Activated CD8-positive, alpha-beta T cell treated with anti-CD3 and anti-CD28 coated beads for 36 hours (primary cell): ENCODE measurements around the gene VAV2. TPM values are rescaled to one million over a fixed set of nuclear protein-coding genes. Genes with fewer than 3 reads are reported as not detected.
"Not testable (repeated sequence)": the region's sequence is repeated elsewhere in the genome, so short reads cannot be mapped to it uniquely, and the experiment has no call there.

Experiments used
- ATAC-seq: fragments of 200-7000 bp; cut with Tn5 transposase; one replicate; pipeline ENCODE4 v1.10.0; 2021; ENCODE audit warnings: mild to moderate bottlenecking, moderate library complexity
- CTCF ChIA-PET: fragments of 350-600 bp; sonication (Branson Sonifier 250); formaldehyde crosslinking; loops from one replicate; lab custom pipeline; 2021; ENCODE audit warnings: antibody characterized with exemption; lab: Charles Lee
- POLR2A ChIA-PET: fragments of 350-600 bp; sonication (Branson Sonifier 250); formaldehyde crosslinking; loops from one replicate; lab custom pipeline; 2021; ENCODE audit warnings: antibody characterized with exemption; lab: Charles Lee
- DNase-seq: peaks from one replicate; pipeline ENCODE4 v3.0.0-alpha.2; 2020
- H3K27ac Mint-ChIP-seq: one replicate; pipeline ENCODE4 v1.8.0; 2021; ENCODE audit warnings: mild to moderate bottlenecking, mixed read lengths
- H3K27me3 Mint-ChIP-seq: one replicate; pipeline ENCODE4 v1.8.0; 2021; ENCODE audit warnings: mixed read lengths
- H3K36me3 Mint-ChIP-seq: one replicate; pipeline ENCODE4 v1.8.0; 2021; ENCODE audit warnings: low read depth, mixed read lengths
- H3K4me1 Mint-ChIP-seq: one replicate; pipeline ENCODE4 v1.8.0; 2021; ENCODE audit warnings: low read depth, mixed read lengths
- H3K4me3 Mint-ChIP-seq: one replicate; pipeline ENCODE4 v1.8.0; 2021; ENCODE audit warnings: mild to moderate bottlenecking, moderate library complexity, mixed read lengths
- H3K9me3 Mint-ChIP-seq: one replicate; pipeline ENCODE4 v1.8.0; 2021; ENCODE audit warnings: mixed read lengths
- CTCF ChIP-seq: fragments of 200-600 bp; IDR thresholded peaks from one replicate; pipeline ENCODE4 v1.8.0; 2022; ENCODE audit warnings: antibody characterized with exemption, mild to moderate bottlenecking
- intact Hi-C: fragments of 100-400 bp; cut with micrococcal nuclease; formaldehyde crosslinking; loops from one replicate; pipeline ENCODE4 v1.10.0; 2022
- total RNA-seq, 2 experiments: library from RNA; stranded (reverse); gene quantifications; one replicate each; pipeline ENCODE4 v1.2.3, GENCODE V29; 2021

The VAV2 gene
- total RNA-seq, 2 experiments from 2014 or later = 5.1 to 5.4 TPM

- POLR2A ChIA-PET = no interaction called here
- H3K36me3 Mint-ChIP-seq = no peaks in the 10 kb centered on the region
- H3K4me3 Mint-ChIP-seq = no peak overlapping the region
- H3K9me3 Mint-ChIP-seq = no peaks in the 10 kb centered on the region
- H3K27ac Mint-ChIP-seq = no peak overlapping the region
- H3K27me3 Mint-ChIP-seq = no peaks in the 10 kb centered on the region
- CTCF ChIA-PET = interaction anchor here (1.3 kb wide), 1 partner anchor 70 kb away, joined by 5 read pairs; no protein-coding TSS in a partner anchor
- ATAC-seq (no peak), DNase-seq (no peak)
- no peak for TF ChIP-seq CTCF
- no peaks in the 10 kb centered on the region for H3K4me1 Mint-ChIP-seq
- intact Hi-C loops = no loop called here
These were observed 67.7 kb downstream of the VAV2 start for GRCh38 chr9:133924453-133924852.

- ATAC-seq, H3K9me3 Mint-ChIP-seq, H3K4me3 Mint-ChIP-seq, POLR2A ChIA-PET, H3K27ac Mint-ChIP-seq, H3K27me3 Mint-ChIP-seq, intact Hi-C loops, H3K4me1 Mint-ChIP-seq, DNase-seq, CTCF ChIA-PET, H3K36me3 Mint-ChIP-seq: not testable (repeated sequence)
These were observed 68.5 kb downstream of the VAV2 start for GRCh38 chr9:133923608-133924007.

- no peak for TF ChIP-seq CTCF
- ATAC-seq (no peak), DNase-seq (no peak)
- Mint-ChIP-seq H3K27me3 (peaks cover 1% of the 10 kb centered on the region), H3K4me3 (no peak overlapping the region), H3K36me3 (no peaks in the 10 kb centered on the region), H3K27ac (no peak overlapping the region), H3K9me3 (no peaks in the 10 kb centered on the region), H3K4me1 (no peaks in the 10 kb centered on the region)
- ChIA-PET CTCF (no interaction called here), POLR2A (interaction anchor here (0.6 kb wide), 1 partner anchor 1552 kb away, joined by 3 read pairs; no protein-coding TSS in a partner anchor)
- intact Hi-C loops = no loop called here
These were observed 70.3 kb downstream of the VAV2 start for GRCh38 chr9:133921866-133922265.

DNA sequence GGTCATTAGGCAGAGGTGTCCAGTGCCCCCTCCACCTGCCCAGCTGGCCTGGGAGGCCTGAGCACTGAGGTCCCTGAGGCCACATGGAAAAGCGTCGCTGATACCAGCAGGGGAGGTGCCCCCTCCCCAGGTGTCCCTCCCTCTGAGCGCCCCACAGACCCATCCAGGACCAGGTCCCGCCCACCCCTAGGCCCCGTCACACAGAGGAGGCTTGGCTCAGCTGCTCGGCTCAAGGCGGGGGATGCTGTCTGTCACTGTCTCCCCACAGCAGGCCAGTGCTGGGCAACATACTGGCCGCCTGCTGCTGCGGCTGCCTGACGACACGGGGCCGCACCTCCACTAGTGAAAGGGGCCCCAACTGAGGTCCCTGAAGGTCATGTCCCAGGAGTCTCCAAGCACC lies 71.7 kb downstream of the VAV2 start:
- Mint-ChIP-seq H3K9me3 (no peaks in the 10 kb centered on the region), H3K27ac (no peak overlapping the region), H3K4me3 (no peak overlapping the region), H3K27me3 (peaks cover 1% of the 10 kb centered on the region), H3K36me3 (no peaks in the 10 kb centered on the region), H3K4me1 (no peaks in the 10 kb centered on the region)
- no peak for TF ChIP-seq CTCF
- CTCF ChIA-PET = interaction anchor here (1.1 kb wide), 1 partner anchor 26 kb away, joined by 3 read pairs; no protein-coding TSS in a partner anchor
- DNase-seq (no peak), ATAC-seq (no peak)
- POLR2A ChIA-PET = no interaction called here
- intact Hi-C loops = no loop called here

GRCh38 chr9:133919253-133920115 lies 72.6 kb downstream of the VAV2 start:
- CTCF ChIA-PET = interaction anchor here (1.1 kb wide), 1 partner anchor 27 kb away, joined by 3 read pairs; no protein-coding TSS in a partner anchor
- no peaks in the 10 kb centered on the region for H3K36me3 Mint-ChIP-seq
- no peak for ATAC-seq

More at GRCh38 chr9:133919253-133920115, 72.6 kb downstream of the VAV2 start:
- Mint-ChIP-seq H3K4me3 (no peak overlapping the region), H3K4me1 (no peaks in the 10 kb centered on the region), H3K27ac (no peak overlapping the region), H3K9me3 (no peaks in the 10 kb centered on the region), H3K27me3 (peaks cover 1% of the 10 kb centered on the region)
- no peak for DNase-seq
- intact Hi-C loops = no loop called here
- TF ChIP-seq CTCF = no peak
- POLR2A ChIA-PET = no interaction called here
